K562 (cell line): Measurements from ENCODE around the gene ZSWIM3. TPM values are rescaled to one million over a fixed set of nuclear protein-coding genes. Genes with fewer than 3 reads are reported as not detected.

Source experiments
- BHLHE40 ChIP-seq: IDR thresholded peaks from 2 replicates; pipeline ENCODE4 v1.6.1; 2011; ENCODE audit warnings: low read length, improper control_type of control experiment
- CHD2 ChIP-seq: IDR thresholded peaks from 2 replicates; pipeline ENCODE4 v1.6.1; 2011; ENCODE audit warnings: low read depth, low read length
- CXXC5 ChIP-seq: fragments of 250-450 bp; sonication (Bioruptor Pico); IDR thresholded peaks from 2 replicates; pipeline ENCODE4 v1.8.0; 2022; ENCODE audit warnings: inconsistent platforms, mild to moderate bottlenecking, moderate library complexity
- FOXJ3 ChIP-seq: sonication (generic); formaldehyde crosslinking; IDR thresholded peaks from 2 replicates; pipeline ENCODE4 v1.4.0; 2020; ENCODE audit warnings: mild to moderate bottlenecking, missing genetic modification reagents
- HMGN3 ChIP-seq: IDR thresholded peaks from 2 replicates; pipeline ENCODE4 v1.6.1; 2011; ENCODE audit warnings: borderline replicate concordance, low read depth, mild to moderate bottlenecking, mixed read lengths, low read length; ENCODE audit not compliant: insufficient read length; ENCODE audit errors: extremely low read depth
- HNRNPUL1 ChIP-seq: fragments of 200-400 bp; formaldehyde crosslinking; IDR thresholded peaks from 2 replicates; pipeline ENCODE4 v1.6.1; 2017; ENCODE audit warnings: low read length
- ILF3 ChIP-seq: fragments of 450-650 bp; IDR thresholded peaks from 2 replicates; pipeline ENCODE4 v1.6.1; 2018; ENCODE audit warnings: antibody characterized with exemption, mild to moderate bottlenecking, moderate library complexity, borderline replicate concordance
- MCM7 ChIP-seq, 2 experiments: fragments of 450-650 bp; IDR thresholded peaks; 2 replicates each; pipeline ENCODE4 v1.6.1; 2016 to 2018
- NEUROD1 ChIP-seq: fragments of 150-350 bp; IDR thresholded peaks from 2 replicates; pipeline ENCODE4 v1.6.1; 2014; ENCODE audit warnings: borderline replicate concordance, low read length, low read depth; ENCODE audit not compliant: partially characterized antibody
- RBM25 ChIP-seq: fragments of 200-400 bp; formaldehyde crosslinking; IDR thresholded peaks from 2 replicates; pipeline ENCODE4 v1.6.1; 2018; ENCODE audit warnings: low read length, low read depth, moderate library complexity; ENCODE audit not compliant: severe bottlenecking
- SNIP1 ChIP-seq: fragments of 450-650 bp; IDR thresholded peaks from 2 replicates; pipeline ENCODE4 v1.7.1; 2017; ENCODE audit warnings: low read depth, mild to moderate bottlenecking
- THAP12 ChIP-seq: fragments of 250-450 bp; sonication (Bioruptor Pico); IDR thresholded peaks from 2 replicates; pipeline ENCODE4 v1.9.0; 2021; ENCODE audit warnings: mild to moderate bottlenecking, inconsistent platforms
- ZC3H8 ChIP-seq: fragments of 450-650 bp; IDR thresholded peaks from 2 replicates; pipeline ENCODE4 v1.6.1; 2017
- ZNF407 ChIP-seq: fragments of 450-650 bp; IDR thresholded peaks from 2 replicates; pipeline ENCODE4 v1.6.1; 2016; ENCODE audit warnings: low read depth
- polyA plus RNA-seq, 8 experiments: library from polyadenylated mRNA; depleted of rRNA in 4 of 8; stranded (reverse) in 5 of 8; unstranded in 3 of 8; fragments of >200 nt; fragmentation: Nextera tagmentation in 2 of 8; fragmentation: Illumina TruSeq in 1 of 8; extraction: Ambion mirVana in 2 of 8; extraction: Trizol in 1 of 8; gene quantifications; 2 replicates each; pipeline versions ENCODE4 v1.2.1 to v1.2.3, GENCODE V29; 2011 to 2014; ENCODE audit warnings: inconsistent platforms in 1 of 8, missing spikeins in 1 of 8
- total RNA-seq, 7 experiments: library from RNA; depleted of rRNA in 6 of 7; stranded (reverse); fragments of >200 nt in 6 of 7; fragmentation: Illumina TruSeq in 2 of 7; extraction: Trizol in 2 of 7; gene quantifications; 2 replicates each; pipeline versions ENCODE4 v1.2.1 to v1.2.3, GENCODE V29; 2011 to 2021; ENCODE audit warnings: low replicate concordance in 1 of 7
- TF ChIP-seq, protein P1 (sequence below): fragments of 450-650 bp; IDR thresholded peaks from 2 replicates; pipeline ENCODE4 v1.7.0; 2016; ENCODE audit warnings: borderline replicate concordance

The ZSWIM3 gene
- total and polyA plus RNA-seq, 9 of the 15 experiments (the other 6 are each of a cell fraction or from before 2014, with no cell fraction given): 1.7 to 4.3 (median 2.9) TPM

DNA sequence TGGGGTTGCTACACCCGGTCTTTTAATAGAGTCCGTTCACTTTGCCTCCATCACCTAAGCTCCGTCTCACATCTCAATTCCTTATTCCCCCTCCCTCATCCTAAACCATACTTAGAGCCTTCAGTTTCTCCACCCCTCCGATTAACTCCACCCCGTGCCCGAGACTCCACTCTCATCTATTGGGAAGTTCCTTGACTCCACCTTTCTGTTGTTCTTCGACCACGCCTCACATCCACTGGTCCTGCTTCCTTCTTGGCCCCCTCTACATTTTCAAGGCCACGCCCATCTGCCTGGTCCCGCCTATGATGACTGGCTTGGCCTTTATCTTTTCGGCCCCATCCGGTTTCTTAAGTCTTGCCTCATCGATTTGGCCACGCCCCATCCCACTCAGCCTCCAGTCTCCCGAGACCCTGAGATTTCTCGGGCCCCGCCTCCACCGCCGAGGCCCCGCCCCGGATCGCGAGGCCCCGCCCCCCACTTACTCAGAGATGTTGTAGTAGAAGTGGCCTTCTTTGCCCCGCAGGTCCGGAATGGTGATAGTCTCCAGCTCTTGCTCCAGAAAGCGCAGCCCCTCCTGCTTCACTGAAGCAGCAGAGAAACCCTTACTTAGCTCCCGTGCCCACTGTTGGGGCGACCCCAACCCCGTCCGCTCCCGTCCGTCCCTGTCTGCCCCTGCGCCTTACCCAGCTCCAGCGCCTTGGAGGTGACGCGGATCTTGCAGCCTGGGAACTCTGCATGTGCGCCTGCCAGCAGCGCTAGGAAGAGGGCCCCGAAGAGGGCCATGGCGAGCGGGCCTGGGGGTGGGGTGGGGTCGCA, 53.5 kb downstream of the ZSWIM3 start (continued):
- 0 out of 2 replicates have a peak, but pooled peaks have one; percentile 71 for TF ChIP-seq THAP12 (CRISPR knock-in tag)
- TF ChIP-seq MCM7 (IDR thresholded peaks at IDR 0.05): no peak
- TF ChIP-seq ZNF407: no peak; the same call in 1 of the 2 replicates
- no peak for TF ChIP-seq ILF3
- TF ChIP-seq BHLHE40: no peak
- no peak; the same call in 1 of the 2 replicates for TF ChIP-seq CXXC5
- TF ChIP-seq NEUROD1: peak; percentile 5
- TF ChIP-seq FOXJ3 (CRISPR knock-in tag): no peak
- no peak for TF ChIP-seq RBM25
- TF ChIP-seq HNRNPUL1: no peak
- no peak for TF ChIP-seq ZC3H8
- no peak for TF ChIP-seq SNIP1
- TF ChIP-seq, protein P1, sequence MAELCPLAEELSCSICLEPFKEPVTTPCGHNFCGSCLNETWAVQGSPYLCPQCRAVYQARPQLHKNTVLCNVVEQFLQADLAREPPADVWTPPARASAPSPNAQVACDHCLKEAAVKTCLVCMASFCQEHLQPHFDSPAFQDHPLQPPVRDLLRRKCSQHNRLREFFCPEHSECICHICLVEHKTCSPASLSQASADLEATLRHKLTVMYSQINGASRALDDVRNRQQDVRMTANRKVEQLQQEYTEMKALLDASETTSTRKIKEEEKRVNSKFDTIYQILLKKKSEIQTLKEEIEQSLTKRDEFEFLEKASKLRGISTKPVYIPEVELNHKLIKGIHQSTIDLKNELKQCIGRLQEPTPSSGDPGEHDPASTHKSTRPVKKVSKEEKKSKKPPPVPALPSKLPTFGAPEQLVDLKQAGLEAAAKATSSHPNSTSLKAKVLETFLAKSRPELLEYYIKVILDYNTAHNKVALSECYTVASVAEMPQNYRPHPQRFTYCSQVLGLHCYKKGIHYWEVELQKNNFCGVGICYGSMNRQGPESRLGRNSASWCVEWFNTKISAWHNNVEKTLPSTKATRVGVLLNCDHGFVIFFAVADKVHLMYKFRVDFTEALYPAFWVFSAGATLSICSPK: 0 out of 2 replicates have a peak, but pooled peaks have one; percentile 2
- peak; percentile 15 for TF ChIP-seq HMGN3
- peak; percentile 94 for TF ChIP-seq CHD2
